Pulmonary artery endothelial cell (primary cell): Measurements from ENCODE around the gene MECR. TPM values are rescaled to one million over a fixed set of nuclear protein-coding genes. Genes with fewer than 3 reads are reported as not detected.
"Not testable (repeated sequence)": the region's sequence is repeated elsewhere in the genome, so short reads cannot be mapped to it uniquely, and the experiment has no call there.

Experiments
- DNase-seq: peaks from one replicate; pipeline ENCODE4 v3.0.0-alpha.2; 2011; ENCODE audit warnings: low read depth, low spot score
- total RNA-seq: library from RNA; depleted of rRNA; stranded (reverse); fragments of >200 nt; gene quantifications from 2 replicates; pipeline ENCODE4 v1.2.3, GENCODE V29; 2014

MECR gene
- total RNA-seq, 1 donor from 2014 or later = 28.1 TPM

DNA sequence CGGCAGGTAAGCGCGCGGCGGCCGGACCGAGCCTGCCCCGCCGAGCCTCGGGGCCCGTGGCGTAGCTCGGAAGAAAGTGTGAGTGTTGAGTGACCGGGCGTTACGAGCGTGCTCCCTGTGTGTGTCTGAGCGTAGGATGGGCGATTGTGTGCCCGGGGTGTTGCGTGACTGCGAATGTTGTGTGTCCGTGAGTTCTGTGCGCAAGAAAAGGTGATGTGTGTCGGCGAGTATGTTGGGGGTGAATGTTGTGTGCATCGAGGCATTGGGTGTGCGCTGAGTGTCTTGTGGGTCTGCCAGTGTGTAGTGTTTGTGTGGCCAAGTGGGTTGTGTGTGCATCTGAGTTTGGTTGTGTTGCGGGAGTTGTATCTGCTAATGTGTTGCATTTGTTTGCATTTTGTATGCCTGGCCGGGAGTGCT lies 6.0 kb upstream of the MECR start:
- no peak for DNase-seq

DNA sequence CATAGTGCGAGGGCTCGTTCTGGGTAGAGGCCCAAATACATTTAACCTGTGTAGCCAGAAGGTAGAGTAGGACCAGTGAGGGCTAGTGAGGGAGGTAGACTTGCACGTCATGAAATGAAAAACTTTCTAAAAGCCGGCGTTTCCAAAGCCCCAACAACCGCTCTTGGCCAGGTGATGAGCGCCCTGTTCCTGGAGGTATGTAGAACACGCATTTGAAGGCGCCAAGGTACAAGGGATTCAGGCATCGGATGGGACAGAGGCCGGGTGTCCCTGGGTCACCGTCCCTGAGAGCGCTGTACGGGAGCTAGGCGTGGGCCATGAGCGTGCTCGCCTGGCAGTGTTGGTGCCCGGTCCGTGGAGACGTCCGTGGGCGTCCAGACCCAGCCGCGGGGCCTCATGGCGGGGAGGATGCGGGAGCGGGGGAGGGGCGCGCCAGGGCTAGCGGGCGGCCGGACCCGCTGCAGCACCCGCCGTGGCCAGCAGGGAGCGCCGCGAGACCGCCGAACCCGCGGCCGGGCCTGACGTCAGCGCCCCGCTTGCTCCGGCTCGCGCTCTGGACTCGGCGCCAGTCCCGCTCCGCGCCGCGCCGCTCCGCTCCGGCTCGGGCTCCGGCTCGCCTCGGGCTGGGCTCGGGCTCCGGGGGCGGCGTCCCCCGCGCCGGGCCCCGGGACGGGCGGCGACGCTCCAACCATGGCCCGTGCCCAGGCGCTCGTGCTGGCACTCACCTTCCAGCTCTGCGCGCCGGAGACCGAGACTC lies 5.4 kb upstream of the MECR start, which contains the start of gene PTPRU:
Gene PTPRU, plus strand, starts transcription at position 568 of the 757 bp plus-strand sequence. Its CDS starts 123 bp downstream, at position 691.
- DNase-seq = no peak

DNA sequence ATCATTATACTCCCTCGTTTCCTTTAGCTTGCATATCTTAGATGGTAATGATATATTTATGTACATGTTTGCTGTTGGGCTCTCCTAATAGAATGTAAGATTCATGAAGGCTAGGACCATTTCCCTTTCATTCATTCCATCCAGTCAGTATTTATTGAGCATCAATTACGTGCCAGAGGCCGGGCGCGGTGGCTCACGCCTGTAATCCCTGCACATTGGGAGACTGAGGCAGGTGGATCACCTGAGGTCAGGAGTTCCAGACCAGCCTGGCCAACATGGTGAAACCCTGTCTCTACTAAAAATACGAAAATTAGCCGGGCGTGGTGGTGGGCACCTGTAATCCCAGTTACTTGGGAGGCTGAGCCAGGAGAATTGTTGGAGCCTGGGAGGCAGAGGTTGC lies 4.1 kb upstream of the MECR start:
- not testable (repeated sequence) for DNase-seq

DNA sequence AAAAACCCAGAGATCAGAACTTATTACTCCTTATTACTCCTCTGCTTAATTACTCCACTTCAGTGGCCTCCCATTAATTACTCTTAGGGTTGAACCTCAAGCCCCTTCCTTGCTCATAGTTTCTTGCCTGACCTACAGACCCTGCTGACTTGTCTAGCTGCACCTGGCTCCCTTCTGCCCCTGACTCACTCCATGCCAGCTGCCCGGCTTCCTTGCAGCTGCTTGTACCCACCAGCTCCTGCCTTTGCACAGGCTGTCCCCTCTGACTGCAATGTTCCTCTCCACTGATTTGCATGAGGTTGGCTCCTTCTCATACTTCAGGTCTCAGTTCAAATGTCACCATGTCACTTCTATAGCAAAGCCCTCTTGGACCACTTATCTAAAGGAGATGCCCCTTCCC lies 3.7 kb upstream of the MECR start:
- DNase-seq = no peak

DNA sequence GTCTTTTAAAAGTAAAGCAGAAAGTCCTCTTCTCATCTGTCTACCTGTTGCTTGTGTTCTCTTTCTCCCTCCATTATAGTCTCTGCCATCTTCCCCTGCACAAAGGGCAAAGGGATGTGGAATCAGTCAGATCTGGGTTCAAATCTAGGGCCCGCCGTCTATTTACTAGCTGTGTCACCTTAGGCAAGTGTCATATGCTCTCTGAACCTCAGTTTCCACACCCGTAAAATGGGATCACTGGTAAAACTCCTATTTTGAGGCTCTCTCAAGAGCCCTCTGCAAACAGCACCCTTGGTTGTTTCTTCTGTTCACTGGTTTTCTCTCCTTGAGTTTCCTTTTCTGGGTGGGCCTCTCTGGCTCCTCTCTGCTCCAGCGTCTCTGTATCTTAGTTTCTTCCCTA lies 3.0 kb upstream of the MECR start:
- no peak for DNase-seq

DNA sequence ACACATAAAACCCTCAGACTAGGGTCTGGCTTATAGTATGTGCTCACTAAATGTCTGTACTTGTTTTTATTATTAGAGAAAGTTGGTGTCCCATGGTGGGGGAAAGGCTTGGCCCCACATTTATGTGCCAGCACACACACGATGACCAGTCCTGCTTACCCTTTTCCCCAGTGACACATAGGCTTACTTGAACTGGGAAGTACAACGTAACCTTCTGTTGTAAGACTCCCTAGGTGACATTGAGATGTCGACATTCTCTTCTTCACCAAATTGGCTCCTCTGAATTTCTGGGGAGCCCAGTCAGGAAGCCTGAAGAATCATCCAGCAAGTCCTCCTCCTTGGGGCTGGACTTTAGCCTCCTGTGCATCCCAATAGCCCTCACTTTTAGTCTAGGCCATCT lies 1.7 kb upstream of the MECR start:
- DNase-seq = no peak

DNA sequence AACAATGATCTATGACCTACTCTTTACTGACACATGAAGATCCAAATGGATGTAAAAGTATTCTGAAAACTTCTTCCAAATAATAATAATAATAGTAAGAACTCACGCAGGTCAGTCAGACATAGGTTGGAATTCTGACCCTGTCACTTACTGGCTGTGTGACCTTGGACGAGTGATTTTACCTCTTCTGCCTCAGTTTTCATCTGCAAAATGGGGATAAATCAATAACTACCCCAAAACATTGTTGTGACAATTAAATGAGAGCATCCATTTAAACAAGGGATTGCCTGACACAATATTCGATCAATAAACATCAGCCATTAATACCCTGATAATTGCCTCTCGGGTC lies 556 bp downstream of the MECR start:
- DNase-seq = no peak

DNA sequence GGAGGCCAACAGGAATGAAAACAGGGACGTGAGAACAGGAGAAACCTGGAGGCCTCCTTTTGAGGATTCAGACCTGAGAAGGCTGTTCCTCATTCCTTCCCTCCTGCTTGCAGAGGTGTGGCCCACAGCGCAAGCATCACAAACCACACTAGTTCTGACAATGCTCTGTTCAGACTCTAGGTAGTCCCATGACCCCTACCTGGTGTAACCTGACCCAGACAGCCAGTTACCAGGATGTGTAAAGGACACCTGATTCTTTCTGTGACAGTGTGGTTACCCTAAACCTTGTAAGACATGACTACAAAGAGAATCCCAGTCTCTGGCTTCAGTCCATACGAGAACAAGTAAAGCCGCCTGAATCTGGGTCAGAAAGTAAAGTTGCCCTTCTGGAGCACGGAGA lies 3.2 kb downstream of the MECR start:
- DNase-seq = no peak

DNA sequence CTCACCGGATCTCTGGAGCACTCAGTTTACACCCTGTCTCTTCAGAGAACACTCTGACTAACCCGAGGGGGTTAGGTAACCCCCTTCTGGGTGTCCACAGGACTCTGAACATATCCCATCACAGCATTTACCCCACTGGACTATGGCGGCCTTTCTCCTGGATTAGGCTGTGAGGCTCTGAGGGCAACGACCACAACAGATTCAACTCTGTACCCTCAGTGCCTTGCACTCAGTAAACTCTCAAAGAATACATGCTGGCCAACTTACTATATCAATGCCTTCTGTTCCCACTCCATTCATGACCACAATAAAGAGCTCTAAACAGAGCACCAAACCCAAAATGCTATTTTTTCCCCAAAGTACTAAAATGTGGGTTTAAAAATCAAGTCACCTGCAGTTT lies 5.4 kb downstream of the MECR start:
- no peak for DNase-seq

DNA sequence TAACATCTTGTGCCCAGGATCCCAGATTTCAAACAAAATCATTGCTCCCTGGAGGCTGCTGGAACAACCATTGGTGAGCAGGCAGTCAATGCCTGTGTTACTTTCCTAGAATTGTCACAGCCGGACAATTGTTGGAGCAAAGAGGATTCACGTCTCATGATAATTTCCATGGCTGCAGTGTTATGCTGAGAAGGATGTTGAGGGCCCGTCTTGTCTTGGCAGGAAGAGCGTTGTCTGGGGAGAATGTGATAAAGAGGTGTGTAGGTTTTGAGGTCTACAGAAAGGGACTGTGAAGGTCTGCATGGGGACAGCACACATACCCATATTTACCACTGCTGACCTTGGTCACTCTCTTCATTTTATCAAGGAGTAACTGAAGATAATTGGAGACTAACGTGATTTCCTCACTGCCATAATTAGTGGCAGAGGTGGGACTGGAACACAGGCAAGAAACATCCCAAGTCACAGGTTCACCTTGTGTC lies 6.3 kb downstream of the MECR start:
- no peak for DNase-seq

DNA sequence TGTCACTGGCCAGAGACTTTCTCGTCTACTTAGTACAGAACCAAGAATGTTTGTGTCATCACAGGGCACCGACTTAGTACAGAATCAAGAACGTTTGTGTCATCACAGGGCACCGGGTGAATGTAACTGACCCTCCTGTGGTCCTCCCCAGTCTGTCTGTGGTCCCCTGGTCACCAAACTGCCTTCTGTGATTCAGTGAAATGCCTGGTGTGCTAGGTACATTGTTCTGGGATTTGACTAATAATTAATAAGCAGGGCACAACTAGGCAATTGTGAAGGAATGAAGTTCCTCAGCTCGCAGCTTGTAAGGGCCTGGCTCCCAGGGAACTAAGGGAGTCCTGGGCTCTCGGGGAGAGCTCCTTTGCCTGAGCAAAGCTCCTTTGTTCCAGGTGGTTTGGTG lies 7.2 kb downstream of the MECR start:
- no peak for DNase-seq

DNA sequence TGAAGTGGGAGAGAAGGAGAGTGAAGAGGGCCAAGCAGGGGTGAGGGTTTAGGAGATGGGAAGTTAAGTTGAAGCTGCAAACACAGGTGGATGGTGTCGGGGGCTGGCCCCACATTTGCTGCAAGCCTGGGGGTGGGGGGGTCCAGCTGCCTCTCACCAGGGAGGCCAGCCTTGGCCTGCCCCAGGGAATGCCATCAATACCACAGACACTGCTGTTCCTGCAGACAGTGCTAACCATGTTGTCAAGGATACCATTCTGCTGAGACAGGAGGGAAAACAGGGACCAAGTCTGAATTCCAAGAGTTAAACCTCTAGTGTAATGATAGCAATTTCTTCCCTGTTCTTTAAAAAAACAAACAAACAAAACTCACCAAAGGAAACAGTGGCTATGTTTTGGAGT lies 8.0 kb downstream of the MECR start:
- no peak for DNase-seq

DNA sequence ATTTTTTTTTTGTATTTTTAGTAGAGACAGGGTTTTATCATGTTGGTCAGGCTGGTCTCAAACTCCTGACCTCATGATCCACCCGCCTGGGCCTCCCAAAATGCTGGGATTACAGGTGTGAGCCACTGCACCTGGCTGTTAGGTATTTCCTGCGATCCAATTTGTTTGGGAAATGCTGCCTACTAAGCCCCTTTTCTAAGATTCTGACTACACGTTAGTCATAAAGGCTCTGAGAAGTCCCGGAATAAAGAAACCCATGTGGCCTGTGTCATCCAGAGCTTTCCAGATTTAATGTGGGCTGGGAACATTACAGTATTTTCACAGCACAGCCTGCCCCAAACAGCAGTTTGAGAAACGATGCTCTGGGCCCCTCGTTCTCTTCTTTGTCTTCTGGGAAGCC lies 8.5 kb downstream of the MECR start:
- not testable (repeated sequence) for DNase-seq

DNA sequence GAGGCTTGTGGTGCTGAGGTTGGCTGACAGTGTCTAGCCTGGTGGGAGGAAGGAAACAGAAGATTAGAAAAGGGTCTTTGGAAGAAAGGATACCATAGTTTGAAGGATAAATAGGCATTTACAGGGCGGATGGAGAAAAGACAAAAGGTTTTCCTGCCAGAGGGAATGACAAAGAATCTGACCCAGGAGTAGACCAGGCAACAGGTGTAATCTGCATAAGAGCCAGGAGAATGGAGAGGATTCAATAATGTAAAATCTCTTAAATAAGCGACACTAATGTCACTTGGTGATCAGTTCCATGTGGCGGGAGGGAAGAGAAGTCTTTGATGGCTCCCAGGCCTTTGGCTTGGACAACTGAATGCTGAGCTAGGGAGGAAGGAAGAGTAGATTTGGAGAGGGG lies 9.4 kb downstream of the MECR start:
- no peak for DNase-seq

DNA sequence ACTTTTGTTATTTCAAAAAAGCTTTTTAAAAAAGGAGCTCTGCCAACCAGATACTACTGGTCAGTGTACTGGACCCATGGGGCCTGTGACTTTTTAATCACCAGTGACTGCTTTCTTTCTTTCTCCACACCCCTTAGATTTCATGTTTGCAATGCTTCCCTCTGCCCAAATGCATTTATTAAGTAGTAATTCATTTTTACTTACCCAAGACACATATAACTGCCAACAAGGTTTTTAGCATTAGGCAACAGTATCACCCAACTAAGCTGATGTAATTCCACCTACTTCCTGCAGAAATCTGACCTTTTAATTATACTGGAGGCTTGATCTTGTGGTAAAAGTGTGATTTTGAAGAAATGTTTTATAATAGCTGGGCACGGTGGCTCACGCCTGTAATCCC lies 12.5 kb downstream of the MECR start:
- no peak for DNase-seq

DNA sequence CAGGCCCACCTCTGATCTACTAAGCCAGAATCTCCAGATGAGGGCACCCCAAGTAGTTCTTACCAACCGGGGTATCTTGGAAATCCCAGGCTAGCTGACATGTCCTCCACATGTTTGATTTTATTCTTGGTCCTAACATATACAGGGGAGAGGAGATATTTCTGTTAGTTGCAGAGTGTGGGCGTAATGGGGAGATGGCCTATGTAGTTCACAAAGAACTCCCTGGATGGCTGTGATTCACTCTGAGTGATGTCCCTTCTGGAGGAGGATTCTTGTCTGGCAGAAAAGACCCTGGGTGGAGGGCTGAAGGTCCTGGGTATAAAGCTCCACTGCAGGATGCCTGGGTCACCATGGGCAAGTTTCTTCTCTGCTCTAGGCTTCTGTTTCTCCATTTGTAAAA lies 13.1 kb downstream of the MECR start:
- DNase-seq = no peak

DNA sequence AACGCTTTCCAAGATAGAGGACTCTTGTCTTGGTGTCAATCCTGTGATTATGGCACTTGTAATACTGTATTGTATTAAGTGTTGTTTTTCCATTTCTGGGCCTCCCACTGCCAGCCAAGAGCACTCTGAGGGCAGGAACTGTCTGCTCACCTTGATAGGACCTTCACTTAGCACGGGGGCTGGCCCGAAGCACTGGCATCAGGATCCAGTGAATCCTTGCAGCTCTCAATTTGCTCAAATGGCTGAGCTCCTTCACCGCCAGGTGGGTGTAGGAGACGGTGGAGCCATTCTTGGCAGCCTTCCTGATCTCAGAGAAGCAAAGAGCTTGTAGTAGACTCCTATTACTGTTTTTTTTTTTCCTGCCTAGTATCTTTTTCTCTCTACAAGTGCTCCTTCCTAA lies 17.7 kb downstream of the MECR start:
- no peak for DNase-seq

DNA sequence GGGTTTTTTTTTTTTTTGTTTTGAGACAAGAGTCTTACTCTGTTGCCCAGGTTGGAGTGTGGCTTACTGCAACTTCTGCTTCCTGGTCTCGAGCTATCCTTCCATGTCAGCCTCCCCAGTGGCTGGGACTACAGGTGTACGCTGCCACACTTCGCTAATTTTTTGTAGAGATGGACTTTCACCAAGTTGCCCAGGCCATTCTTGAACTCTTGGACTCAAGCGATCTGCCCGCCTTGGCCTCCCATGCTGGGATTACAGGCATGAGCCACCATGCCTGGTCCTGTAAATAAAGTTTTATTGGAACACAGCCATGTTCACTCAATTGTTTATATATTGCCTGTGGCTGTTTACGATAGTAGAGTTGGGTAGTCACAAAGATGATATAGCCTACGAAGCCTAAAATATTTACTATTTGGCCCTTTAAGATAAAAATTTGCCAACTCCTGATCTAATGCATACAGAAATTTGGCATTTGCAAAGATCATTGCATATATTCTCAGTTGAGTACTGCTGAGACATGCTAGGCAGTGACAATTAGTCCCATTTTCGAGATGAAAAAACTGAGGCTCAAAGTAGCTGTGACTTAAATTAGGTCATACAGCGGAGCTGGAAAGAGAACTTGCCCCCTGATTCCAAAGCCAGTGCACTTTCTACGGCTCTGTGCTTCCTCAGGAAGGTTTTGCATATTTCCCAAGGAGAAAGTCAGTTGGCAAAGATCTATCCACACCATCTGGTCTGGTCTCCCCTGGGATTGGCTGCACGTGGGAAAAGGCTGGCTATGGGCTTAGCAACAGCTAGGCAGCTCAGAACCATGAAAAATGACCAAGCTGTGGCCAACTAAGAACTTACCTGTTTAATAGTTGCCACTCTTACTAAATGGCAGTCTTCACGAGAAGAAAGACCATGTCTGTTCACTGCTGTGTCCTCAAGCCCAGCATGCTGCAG lies 19.4 kb downstream of the MECR start:
- DNase-seq = no peak

DNA sequence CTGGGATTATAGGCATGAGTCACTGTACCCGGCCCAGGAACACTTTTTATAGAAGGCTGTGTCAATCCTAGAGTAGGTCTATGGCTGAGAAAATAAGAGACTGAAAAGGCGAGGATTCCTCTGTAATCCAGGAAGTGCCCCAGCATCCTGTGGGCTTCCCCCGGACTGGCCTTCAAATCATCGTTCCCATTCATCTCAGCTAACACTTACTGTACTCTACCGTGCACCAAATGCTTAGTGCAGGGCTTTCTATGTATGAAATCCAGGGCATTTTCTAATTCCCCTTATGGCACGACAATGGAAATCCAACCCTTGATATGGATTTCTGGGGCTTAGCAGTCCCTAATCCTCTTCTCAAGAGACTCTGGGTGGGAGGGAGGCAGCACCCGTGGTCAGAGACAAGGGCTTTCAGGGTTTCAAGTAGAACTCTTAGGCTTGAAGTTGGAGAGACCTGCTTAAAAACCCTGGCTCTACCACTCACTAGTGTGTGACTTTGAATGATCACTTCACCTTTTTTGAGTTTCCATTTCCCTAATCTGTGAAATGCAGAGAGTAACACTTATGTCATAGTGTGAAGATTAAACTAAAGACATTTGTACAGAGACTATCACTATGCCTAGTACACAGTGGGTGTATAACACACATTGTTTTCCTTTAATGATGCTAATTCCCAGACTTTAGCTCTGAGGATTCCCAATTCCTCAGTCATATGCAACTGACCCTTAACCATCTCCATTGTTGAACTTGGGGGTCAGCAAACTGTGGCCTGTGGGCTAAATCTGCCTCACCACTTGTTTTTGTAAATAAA lies 20.3 kb downstream of the MECR start:
- DNase-seq = peak; percentile 27

DNA sequence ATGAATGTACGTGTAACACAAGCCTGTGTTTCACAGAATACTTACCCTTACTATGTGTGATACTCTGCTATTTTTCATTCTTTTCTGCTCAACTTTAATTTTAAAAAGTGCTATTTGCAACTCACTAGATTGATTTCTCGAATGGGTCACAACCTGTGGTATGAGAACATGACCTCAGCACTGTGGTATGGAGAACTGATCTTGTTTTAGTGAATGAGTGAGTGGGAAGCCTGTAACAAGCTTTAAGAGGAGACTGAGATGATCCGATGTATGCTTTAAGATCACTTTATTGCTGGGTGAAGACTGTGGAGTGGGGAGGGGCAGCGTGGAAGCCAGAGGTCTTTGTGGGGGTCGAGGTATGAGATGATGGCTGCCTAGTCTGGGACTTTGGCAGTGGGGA lies 21.6 kb downstream of the MECR start:
- no peak for DNase-seq

DNA sequence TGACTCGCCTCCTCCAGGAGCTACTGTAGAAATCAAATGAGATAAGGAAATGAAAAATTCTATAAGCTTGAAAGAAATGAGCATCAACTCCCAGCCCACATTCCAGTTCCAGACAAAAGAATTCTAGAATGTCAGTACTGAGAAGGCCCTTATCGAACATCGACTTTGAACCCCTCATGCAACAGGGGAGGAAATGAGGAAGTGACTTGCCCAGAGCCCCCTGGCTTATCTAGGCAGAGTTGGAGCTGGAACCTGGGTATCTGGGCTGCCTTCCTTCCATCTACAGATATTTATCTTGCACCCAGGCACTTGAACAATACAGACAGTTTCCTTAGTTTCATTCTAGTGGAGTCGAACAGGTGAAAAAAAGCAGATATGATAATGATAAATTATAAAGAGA lies 22.3 kb downstream of the MECR start:
- DNase-seq = no peak
